HG03196 (cell line): ENCODE data around the gene PLCD3.

ENCODE experiments used
- ATAC-seq: cut with Tn5 transposase; IDR thresholded peaks from one replicate; pipeline ENCODE4 v1.9.1; 2021; ENCODE audit not compliant: unreplicated experiment

PLCD3 gene

GRCh38 chr17:45149669-45150664 lies 17.7 kb upstream of the PLCD3 start:
- no peak for ATAC-seq

DNA sequence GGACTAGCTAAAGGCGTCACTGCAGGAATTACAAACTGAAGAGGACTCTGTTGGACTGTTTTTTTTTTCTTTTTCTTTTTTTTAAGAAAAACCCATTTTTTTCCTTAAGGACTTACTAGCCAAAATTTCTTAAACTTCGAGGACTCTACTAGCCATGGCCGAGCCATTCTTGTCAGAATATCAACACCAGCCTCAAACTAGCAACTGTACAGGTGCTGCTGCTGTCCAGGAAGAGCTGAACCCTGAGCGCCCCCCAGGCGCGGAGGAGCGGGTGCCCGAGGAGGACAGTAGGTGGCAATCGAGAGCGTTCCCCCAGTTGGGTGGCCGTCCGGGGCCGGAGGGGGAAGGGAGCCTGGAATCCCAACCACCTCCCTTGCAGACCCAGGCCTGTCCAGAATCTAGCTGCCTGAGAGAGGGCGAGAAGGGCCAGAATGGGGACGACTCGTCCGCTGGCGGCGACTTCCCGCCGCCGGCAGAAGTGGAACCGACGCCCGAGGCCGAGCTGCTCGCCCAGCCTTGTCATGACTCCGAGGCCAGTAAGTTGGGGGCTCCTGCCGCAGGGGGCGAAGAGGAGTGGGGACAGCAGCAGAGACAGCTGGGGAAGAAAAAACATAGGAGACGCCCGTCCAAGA lies 16.8 kb upstream of the PLCD3 start:
- ATAC-seq = no peak

DNA sequence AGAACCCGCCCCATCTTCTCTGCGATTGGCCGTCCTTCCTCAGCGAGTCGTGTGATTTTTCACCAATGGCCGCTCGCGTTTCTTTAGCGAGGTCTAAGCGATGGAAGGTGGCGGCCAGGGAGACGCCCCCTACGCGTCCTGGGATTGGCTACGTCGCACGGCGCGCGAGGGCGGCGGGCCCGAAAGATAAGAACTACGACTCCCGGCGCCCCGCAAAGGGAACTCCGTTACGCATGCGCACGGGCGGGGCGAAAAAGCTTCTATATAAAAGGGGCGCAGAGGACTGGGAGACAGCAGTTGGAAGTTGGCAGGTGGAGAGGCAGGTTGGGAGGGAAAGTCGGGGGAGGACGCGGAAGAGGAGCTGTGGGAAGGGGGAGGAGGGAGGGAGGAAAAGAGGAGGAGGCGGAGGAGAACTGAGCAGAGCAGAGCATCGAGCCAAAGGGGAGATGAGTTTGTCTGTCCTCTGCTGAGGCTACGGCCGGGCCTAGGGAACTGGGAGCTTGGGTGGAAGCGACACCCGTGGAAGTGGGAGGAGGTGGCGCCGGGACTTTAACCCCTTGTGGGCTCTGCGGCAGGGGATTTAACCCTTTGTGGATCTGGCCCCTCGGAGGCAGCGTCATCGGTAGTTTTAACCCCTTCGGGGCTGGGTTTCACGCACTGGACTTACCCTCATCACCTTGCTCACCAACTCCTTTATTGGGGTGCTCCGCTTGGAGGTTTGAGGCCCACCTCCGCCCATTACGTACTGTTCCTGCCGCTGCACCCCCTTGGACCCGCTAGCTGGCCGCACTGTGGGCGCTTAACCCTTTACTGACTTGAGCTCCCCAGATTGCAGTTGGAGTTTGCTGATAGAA lies 16.1 kb upstream of the PLCD3 start, which contains the start of gene HEXIM1:
HEXIM1 (plus strand) TSS at position 293 of the 854 bp plus-strand sequence. CDS start 716 bp downstream, outside the sequence.
- ATAC-seq = peak; percentile 55

DNA sequence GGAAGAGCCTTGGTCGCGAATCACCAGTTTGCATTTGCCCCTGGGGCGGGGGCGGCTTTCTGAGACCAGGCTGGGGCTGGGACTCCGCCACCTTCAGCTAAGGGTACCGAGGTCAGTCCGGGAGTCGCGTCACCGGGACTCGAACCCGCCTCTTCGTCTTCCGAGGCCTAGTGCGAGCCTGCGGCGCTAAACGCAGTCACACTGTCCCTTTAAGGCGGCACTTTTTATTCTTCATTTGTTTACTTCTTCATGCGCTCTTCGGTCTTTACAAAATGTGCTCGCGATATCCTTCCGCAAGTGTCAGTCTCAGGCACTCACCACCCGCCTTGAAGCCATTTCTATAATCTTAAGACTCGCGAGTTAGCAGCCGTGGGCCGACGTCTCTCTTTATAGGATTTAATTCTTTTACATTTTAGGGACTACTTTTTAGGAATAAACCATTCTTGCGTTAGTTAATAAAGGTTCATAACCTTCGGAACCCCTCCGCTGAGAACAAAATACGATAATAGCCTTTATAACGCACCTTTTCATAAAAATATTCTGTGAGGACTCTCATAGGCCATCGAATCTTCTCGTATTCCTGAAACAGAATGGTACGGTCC lies 15.4 kb upstream of the PLCD3 start:
- no peak for ATAC-seq

GRCh38 chr17:45146890-45147580 lies 14.7 kb upstream of the PLCD3 start:
- no peak for ATAC-seq

GRCh38 chr17:45146592-45146889 lies 14.2 kb upstream of the PLCD3 start:
- ATAC-seq = no peak

- no peak for ATAC-seq
These were observed 13.9 kb upstream of the PLCD3 start for GRCh38 chr17:45146166-45146565.

DNA sequence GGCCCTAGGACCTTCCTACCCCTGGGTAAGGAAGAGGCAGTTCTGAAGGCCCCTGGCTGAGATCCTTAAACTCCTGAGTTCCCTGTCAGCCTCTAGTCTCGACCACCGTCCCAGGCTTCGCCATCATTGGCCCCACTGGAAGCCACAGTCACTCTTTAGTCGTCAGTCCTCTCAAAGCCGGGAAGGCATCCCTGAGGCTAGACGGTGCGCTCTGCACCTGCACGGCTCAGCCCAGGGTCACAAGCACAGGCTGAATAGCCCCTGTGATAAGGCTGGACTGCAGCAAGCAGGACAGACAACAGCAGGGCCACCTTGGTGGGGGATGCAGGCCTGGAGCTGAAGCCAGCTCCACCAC lies 12.7 kb upstream of the PLCD3 start:
- no peak for ATAC-seq

- ATAC-seq = no peak
These were observed 12.1 kb upstream of the PLCD3 start for GRCh38 chr17:45144199-45145034.

DNA sequence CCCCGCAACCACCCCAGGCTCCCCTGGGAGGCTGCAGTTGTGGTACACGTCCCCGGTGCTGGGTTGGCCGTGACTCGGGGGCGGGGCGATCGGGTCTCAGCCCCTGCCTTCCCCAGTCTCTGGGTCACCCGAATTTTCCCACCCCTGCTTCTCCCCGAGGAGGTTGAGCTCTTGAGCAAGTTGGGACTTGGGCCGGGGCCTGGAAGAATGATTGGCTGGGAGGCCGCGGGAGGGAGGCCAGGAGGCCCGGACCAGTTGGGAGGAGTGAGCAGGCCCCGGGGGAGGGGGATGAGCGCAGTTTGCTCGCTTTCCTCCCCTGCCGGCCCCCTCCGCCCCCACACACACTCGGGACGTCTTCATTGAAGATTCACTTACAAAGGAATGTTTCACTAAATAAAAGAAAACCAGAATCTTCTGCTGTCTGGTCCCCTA lies 11.5 kb upstream of the PLCD3 start:
- no peak for ATAC-seq

DNA sequence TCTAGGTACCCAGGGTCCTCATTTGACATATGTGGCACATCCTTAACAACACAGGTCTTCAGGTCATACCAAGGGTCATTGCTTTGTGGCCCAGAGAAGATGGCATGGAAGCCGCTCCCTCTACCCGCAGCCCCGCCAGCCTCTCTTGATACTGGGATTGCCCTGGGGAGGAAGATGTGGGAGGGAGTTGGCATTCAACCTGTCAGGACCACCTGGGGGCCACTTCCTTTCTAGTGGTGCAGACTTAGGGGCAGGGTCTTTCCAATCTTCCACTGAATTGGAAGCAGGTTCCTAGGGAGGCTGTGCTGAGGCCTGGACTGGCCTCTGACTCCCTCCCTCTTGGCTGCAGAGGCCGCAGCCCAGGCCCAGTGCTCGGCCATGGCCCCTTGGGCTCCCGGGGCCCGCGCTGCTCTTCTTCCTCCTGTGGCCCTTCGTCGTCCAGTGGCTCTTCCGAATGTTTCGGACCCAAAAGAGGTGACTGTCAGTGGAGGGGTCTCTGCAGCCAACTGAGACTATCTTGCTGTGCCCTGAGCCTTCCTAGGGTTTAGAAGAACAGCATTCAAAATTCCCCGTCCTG lies 10.9 kb upstream of the PLCD3 start:
- ATAC-seq = no peak

DNA sequence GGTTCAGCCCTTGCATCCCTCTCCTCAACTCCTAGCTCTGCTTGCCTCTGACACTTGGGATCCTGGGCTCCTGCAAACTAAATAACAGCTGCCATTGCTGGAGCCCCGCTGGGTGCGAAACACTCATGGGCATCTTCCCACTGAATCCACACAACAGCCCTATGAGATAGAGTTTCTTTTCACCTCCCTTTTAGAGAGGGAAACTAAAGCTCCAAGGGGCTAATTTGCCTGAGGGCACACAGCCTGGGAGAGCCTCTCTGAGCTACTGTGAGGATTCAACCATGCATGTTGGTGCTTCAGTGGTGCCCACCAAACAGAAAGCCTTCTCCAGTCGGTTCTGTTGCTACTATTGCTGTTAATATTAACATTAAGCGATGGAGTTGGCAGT lies 7.2 kb upstream of the PLCD3 start:
- ATAC-seq = no peak

DNA sequence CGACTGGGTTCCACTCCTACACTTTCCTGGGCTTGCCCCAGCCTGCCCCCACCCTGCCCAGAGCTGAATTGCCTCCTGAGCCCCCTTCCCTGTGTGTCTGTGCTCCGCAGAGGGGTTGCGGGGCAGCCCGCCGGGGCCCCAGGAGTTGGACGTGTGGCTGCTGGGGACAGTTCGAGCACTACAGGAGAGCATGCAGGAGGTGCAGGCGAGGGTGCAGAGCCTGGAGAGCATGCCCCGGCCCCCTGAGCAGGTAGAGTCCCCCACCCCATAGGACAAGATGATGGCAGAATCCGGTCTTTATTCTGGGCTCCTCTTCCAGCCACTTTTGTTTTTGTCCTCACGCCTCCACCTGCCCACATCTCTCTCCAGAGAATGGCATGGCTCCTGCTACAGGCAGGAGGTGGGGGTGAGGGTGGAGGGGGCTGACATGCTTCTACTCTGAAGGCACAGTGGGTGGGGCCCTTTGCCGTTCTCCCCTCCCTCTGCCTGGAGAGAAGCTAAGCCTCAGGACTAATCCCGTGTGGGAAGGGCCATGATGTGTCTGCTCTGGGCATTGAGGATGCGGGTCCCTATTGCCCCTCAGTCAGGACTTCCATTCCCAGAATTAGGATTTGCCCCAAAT lies 6.7 kb upstream of the PLCD3 start:
- no peak for ATAC-seq

GRCh38 chr17:45137561-45138305 lies 5.4 kb upstream of the PLCD3 start:
- ATAC-seq = no peak

DNA sequence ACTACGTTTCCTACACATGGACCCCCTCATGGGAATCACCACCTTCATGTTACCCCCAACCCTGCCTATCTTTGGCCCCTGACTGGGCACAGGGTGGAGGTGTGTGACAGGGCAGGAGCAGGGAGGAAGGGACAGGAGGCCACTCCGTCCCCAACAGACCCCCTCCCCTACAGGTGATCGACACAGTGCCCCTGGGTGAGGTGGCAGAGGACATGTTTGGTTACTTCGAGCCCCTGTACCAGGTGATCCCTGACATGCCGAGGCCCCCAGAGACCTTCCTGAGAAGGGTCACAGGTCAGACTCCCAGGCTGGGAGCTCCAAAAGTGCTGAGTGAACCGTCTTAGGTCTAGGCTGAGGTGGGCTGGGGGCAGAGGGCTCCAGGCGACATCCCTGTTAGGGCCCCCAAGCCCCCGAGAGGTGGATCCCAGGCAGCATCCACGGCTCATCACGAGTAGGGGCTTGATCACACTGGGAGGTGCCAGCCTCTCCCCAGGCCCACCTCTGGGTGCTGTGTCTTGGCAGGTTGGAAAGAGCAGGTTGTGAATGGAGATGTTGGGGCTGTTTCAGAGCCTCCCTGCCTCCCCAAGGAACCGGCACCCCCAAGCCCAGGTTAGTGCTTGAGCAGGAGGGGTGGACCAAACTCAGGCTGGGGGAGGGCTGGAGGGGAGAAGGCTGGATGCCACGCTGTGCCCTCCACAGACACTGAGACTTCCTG lies 4.7 kb upstream of the PLCD3 start:
- ATAC-seq = no peak

- no peak for ATAC-seq
These were observed 3.9 kb upstream of the PLCD3 start for GRCh38 chr17:45135978-45136791.
